Measurements from ENCODE around the gene KIFC3. TPM values are rescaled to one million over a fixed set of nuclear protein-coding genes. Genes with fewer than 3 reads are reported as not detected.

The KIFC3 gene
- total and polyA plus RNA-seq, 2 of the 13 experiments (the other 11 are each of a cell fraction or from before 2014, with no cell fraction given) = 42.1 to 45.3 TPM

DNA sequence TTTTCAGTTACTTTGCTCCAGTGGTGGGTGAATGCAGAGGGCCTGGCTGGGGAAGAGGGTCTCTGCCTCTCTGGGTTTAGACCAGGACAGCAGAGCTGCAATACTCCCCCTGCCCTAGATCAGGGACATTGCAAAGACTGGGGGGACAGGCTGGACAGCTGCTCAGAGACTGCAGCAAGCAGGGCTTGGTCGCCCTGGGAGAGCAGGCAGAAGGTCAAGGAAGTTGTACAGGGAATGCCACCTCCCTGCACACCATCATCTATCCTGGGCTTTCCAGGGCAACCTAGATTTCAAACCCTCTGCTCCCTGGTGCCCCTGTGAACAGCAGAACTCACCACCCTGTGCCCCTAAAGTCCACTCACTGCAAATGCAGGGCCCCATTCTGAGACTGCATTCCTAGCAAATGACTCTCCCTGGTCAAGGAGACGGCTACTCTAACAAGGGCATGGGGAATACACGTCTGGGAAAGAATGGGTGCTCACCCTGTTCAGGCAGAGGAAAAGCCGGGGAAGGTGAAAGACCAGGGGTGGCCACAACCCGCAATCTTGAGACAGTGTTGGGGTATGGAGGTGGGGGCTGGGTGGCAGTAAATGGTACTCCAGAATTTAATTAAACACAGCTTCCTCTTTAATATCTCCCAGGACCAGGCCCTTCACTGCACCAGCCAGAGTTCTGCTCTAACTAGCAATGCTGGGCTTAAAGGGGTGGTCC is 1.0 kb downstream of the KIFC3 start (continued):
- TF ChIP-seq, protein P1, sequence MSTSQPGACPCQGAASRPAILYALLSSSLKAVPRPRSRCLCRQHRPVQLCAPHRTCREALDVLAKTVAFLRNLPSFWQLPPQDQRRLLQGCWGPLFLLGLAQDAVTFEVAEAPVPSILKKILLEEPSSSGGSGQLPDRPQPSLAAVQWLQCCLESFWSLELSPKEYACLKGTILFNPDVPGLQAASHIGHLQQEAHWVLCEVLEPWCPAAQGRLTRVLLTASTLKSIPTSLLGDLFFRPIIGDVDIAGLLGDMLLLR (CRISPR knock-in tag; IDR thresholded peaks at IDR 0.05) = no peak
- TF ChIP-seq STAG1 (CRISPR knock-in tag; IDR thresholded peaks at IDR 0.05) (no peak), ZNF431 (CRISPR knock-in tag; IDR thresholded peaks at IDR 0.05; ENCODE audit: borderline replicate concordance, low read depth) (no peak)
- TF ChIP-seq, protein P2, sequence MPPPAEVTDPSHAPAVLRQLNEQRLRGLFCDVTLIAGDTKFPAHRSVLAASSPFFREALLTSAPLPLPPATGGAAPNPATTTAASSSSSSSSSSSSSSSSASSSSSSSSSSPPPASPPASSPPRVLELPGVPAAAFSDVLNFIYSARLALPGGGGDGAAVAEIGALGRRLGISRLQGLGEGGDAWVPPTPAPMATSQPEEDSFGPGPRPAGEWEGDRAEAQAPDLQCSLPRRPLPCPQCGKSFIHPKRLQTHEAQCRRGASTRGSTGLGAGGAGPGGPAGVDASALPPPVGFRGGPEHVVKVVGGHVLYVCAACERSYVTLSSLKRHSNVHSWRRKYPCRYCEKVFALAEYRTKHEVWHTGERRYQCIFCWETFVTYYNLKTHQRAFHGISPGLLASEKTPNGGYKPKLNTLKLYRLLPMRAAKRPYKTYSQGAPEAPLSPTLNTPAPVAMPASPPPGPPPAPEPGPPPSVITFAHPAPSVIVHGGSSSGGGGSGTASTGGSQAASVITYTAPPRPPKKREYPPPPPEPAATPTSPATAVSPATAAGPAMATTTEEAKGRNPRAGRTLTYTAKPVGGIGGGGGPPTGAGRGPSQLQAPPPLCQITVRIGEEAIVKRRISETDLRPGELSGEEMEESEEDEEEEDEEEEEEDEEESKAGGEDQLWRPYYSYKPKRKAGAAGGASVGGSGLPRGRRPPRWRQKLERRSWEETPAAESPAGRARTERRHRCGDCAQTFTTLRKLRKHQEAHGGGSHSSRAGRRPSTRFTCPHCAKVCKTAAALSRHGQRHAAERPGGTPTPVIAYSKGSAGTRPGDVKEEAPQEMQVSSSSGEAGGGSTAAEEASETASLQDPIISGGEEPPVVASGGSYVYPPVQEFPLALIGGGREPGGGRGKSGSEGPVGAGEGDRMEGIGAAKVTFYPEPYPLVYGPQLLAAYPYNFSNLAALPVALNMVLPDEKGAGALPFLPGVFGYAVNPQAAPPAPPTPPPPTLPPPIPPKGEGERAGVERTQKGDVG (CRISPR knock-in tag; IDR thresholded peaks at IDR 0.05; ENCODE audit: borderline replicate concordance) = peak; percentile 86; the same call in 1 of the 2 replicates
- TF ChIP-seq, protein P3, sequence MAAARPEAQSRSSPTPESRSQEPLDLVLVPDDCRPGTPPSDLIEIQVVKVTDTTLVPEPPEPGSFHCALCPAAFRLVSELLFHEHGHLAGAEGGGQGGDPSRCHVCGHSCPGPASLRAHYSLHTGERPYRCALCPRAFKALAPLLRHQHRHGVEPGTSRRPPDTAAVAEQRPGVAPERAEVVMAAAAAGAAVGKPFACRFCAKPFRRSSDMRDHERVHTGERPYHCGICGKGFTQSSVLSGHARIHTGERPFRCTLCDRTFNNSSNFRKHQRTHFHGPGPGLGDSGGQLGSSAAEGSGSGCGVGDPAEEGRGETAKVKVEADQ (CRISPR knock-in tag; IDR thresholded peaks at IDR 0.05; ENCODE audit: borderline replicate concordance) = no peak
- TF ChIP-seq, protein P4, sequence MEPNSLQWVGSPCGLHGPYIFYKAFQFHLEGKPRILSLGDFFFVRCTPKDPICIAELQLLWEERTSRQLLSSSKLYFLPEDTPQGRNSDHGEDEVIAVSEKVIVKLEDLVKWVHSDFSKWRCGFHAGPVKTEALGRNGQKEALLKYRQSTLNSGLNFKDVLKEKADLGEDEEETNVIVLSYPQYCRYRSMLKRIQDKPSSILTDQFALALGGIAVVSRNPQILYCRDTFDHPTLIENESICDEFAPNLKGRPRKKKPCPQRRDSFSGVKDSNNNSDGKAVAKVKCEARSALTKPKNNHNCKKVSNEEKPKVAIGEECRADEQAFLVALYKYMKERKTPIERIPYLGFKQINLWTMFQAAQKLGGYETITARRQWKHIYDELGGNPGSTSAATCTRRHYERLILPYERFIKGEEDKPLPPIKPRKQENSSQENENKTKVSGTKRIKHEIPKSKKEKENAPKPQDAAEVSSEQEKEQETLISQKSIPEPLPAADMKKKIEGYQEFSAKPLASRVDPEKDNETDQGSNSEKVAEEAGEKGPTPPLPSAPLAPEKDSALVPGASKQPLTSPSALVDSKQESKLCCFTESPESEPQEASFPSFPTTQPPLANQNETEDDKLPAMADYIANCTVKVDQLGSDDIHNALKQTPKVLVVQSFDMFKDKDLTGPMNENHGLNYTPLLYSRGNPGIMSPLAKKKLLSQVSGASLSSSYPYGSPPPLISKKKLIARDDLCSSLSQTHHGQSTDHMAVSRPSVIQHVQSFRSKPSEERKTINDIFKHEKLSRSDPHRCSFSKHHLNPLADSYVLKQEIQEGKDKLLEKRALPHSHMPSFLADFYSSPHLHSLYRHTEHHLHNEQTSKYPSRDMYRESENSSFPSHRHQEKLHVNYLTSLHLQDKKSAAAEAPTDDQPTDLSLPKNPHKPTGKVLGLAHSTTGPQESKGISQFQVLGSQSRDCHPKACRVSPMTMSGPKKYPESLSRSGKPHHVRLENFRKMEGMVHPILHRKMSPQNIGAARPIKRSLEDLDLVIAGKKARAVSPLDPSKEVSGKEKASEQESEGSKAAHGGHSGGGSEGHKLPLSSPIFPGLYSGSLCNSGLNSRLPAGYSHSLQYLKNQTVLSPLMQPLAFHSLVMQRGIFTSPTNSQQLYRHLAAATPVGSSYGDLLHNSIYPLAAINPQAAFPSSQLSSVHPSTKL (CRISPR knock-in tag; IDR thresholded peaks at IDR 0.05) = peak; percentile 8; the same call in 1 of the 2 replicates
- TF ChIP-seq, protein P5, sequence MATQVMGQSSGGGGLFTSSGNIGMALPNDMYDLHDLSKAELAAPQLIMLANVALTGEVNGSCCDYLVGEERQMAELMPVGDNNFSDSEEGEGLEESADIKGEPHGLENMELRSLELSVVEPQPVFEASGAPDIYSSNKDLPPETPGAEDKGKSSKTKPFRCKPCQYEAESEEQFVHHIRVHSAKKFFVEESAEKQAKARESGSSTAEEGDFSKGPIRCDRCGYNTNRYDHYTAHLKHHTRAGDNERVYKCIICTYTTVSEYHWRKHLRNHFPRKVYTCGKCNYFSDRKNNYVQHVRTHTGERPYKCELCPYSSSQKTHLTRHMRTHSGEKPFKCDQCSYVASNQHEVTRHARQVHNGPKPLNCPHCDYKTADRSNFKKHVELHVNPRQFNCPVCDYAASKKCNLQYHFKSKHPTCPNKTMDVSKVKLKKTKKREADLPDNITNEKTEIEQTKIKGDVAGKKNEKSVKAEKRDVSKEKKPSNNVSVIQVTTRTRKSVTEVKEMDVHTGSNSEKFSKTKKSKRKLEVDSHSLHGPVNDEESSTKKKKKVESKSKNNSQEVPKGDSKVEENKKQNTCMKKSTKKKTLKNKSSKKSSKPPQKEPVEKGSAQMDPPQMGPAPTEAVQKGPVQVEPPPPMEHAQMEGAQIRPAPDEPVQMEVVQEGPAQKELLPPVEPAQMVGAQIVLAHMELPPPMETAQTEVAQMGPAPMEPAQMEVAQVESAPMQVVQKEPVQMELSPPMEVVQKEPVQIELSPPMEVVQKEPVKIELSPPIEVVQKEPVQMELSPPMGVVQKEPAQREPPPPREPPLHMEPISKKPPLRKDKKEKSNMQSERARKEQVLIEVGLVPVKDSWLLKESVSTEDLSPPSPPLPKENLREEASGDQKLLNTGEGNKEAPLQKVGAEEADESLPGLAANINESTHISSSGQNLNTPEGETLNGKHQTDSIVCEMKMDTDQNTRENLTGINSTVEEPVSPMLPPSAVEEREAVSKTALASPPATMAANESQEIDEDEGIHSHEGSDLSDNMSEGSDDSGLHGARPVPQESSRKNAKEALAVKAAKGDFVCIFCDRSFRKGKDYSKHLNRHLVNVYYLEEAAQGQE (IDR thresholded peaks at IDR 0.05; ENCODE audit: borderline replicate concordance in 1 of 2, low read depth in 1 of 2, low read length in 2 of 2) = 0 out of 4 replicates have a peak, but pooled peaks of 1 of the 2 experiments have one; percentile 19

All from HepG2 (cell line).